ENCODE measurements around the gene RPUSD1. TPM values are rescaled to one million over a fixed set of nuclear protein-coding genes. Genes with fewer than 3 reads are reported as not detected.
A peak's percentile ranks its signal among the peaks of the same experiment; 100 is the strongest.

The RPUSD1 gene
- total RNA-seq, 6 donors from 2014 or later, result 14.5 to 43.0 (median 20.8) TPM

- H3K9me3 ChIP-seq, result no peaks in the 10 kb centered on the region
- no peaks in the 10 kb centered on the region for H3K36me3 ChIP-seq
- H3K4me1 ChIP-seq, result no peaks in the 10 kb centered on the region
- TF ChIP-seq POLR2A (IDR thresholded peaks at IDR 0.05), result no peak
- TF ChIP-seq CTCF (IDR thresholded peaks at IDR 0.05), result no peak
- TF ChIP-seq EP300 (IDR thresholded peaks at IDR 0.05), result no peak
- TF ChIP-seq POLR2AphosphoS5 (IDR thresholded peaks at IDR 0.05), result no peak
- WGBS, 2 donors, result 20 to 71% methylated on average over 1 to 9 of the region's 13 CpGs
- peak in 1 of 2 donors; percentile 38 for DNase-seq
- H3K4me3 ChIP-seq, result no peak overlapping the region
- no peak for ATAC-seq (ENCODE audit: low FRiP score in 2 of 2)
- peaks cover 0 to 5% (median 0%) of the 10 kb centered on the region in 4 donors for H3K27me3 ChIP-seq
- no peak overlapping the region for H3K27ac ChIP-seq
Measured at GRCh38 chr16:770411-770810, 17.8 kb downstream of the RPUSD1 start.

- Histone ChIP-seq H3K27me3 (peaks cover 0 to 5% (median 0%) of the 10 kb centered on the region in 4 donors), H3K36me3 (no peaks in the 10 kb centered on the region), H3K4me1 (no peaks in the 10 kb centered on the region), H3K4me3 (no peak overlapping the region), H3K9me3 (no peaks in the 10 kb centered on the region), H3K27ac (no peak overlapping the region)
- ATAC-seq (ENCODE audit: low FRiP score in 2 of 2) (no peak), DNase-seq (peak in 1 of 2 donors; percentile 77)
- 79 to 86% methylated on average over 4 to 12 of the region's 19 CpGs for WGBS, 2 donors
- TF ChIP-seq CTCF (IDR thresholded peaks at IDR 0.05) (no peak), POLR2A (IDR thresholded peaks at IDR 0.05) (no peak), EP300 (IDR thresholded peaks at IDR 0.05) (no peak), POLR2AphosphoS5 (IDR thresholded peaks at IDR 0.05) (no peak)
Measured at GRCh38 chr16:769934-770333, 18.2 kb downstream of the RPUSD1 start.

GRCh38 chr16:769184-769784 lies 18.9 kb downstream of the RPUSD1 start:
- WGBS, 2 donors, result 75 to 84% methylated on average over 5 to 15 of the region's 20 CpGs
- ATAC-seq (ENCODE audit: low FRiP score in 2 of 2), result no peak

GRCh38 chr16:768428-768827 lies 19.8 kb downstream of the RPUSD1 start:
- no peaks in the 10 kb centered on the region for H3K9me3 ChIP-seq
- TF ChIP-seq EP300 (IDR thresholded peaks at IDR 0.05) (no peak), POLR2AphosphoS5 (IDR thresholded peaks at IDR 0.05) (no peak), POLR2A (IDR thresholded peaks at IDR 0.05) (no peak), CTCF (IDR thresholded peaks at IDR 0.05) (no peak)
- H3K36me3 ChIP-seq, result no peaks in the 10 kb centered on the region
- H3K4me1 ChIP-seq, result no peaks in the 10 kb centered on the region
- ATAC-seq (ENCODE audit: low FRiP score in 2 of 2), result no peak
- H3K27ac ChIP-seq, result no peak overlapping the region
- 85 to 93% methylated on average over 6 to 10 of the region's 21 CpGs for WGBS, 2 donors
- peak in 1 of 2 donors; percentile 79 for DNase-seq
- no peak overlapping the region for H3K4me3 ChIP-seq
- H3K27me3 ChIP-seq, result no peaks in the 10 kb centered on the region

More at GRCh38 chr16:769184-769784, 18.9 kb downstream of the RPUSD1 start:
- Histone ChIP-seq H3K4me3 (no peak overlapping the region), H3K9me3 (no peaks in the 10 kb centered on the region), H3K36me3 (no peaks in the 10 kb centered on the region), H3K27me3 (no peaks in the 10 kb centered on the region), H3K4me1 (no peaks in the 10 kb centered on the region), H3K27ac (no peak overlapping the region)
- DNase-seq, result no peak
- no peak for TF ChIP-seq CTCF (IDR thresholded peaks at IDR 0.05)
- no peak for TF ChIP-seq EP300 (IDR thresholded peaks at IDR 0.05)
- no peak for TF ChIP-seq POLR2AphosphoS5 (IDR thresholded peaks at IDR 0.05)
- TF ChIP-seq POLR2A (IDR thresholded peaks at IDR 0.05), result no peak

GRCh38 chr16:767743-768235 lies 20.4 kb downstream of the RPUSD1 start:
- Histone ChIP-seq H3K4me1 (no peaks in the 10 kb centered on the region), H3K27ac (no peak overlapping the region), H3K4me3 (no peak overlapping the region), H3K9me3 (no peaks in the 10 kb centered on the region), H3K27me3 (no peaks in the 10 kb centered on the region), H3K36me3 (no peaks in the 10 kb centered on the region)
- no peak for DNase-seq
- no peak for ATAC-seq (ENCODE audit: low FRiP score in 2 of 2)
- WGBS, 2 donors, result 80% methylated on average over 14 to 20 of the region's 38 CpGs
- TF ChIP-seq CTCF (IDR thresholded peaks at IDR 0.05), result no peak
- TF ChIP-seq POLR2AphosphoS5 (IDR thresholded peaks at IDR 0.05), result no peak
- no peak for TF ChIP-seq POLR2A (IDR thresholded peaks at IDR 0.05)
- TF ChIP-seq EP300 (IDR thresholded peaks at IDR 0.05), result no peak

All from upper lobe of left lung (tissue), 6 donors.